ENCODE data around the gene ELL2.

DNA sequence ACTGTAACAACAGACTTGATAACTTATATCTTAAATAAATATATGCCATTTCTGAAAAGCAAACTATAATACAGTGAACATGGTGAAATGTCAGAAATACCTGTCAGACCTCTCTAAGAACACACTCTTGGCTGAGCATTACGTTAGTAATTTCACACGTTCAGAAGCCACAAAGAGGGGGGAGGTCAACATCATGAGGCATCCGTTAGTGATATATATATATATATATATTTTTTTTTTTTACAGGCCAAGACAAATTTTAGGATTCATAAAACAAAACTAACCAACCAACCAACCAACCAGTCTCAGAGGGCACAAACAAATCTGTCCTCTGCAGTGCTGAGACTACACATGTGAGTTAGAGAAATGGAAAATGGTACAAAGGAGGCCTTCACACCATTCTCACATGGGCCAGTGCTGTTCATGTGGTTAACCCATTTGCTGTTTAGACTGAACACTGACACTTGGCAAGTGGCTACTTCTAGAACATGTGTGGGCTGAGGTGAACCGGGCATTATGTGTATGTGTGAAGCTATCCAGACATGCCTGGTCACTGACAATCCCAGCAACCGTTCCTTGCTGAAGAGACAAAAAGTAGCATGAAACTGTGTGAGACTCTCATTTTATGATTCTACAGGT lies 54.5 kb downstream of the ELL2 start:
- no peak for TF ChIP-seq POLR2AphosphoS5 (IDR thresholded peaks at IDR 0.05)
- TF ChIP-seq, protein P1, sequence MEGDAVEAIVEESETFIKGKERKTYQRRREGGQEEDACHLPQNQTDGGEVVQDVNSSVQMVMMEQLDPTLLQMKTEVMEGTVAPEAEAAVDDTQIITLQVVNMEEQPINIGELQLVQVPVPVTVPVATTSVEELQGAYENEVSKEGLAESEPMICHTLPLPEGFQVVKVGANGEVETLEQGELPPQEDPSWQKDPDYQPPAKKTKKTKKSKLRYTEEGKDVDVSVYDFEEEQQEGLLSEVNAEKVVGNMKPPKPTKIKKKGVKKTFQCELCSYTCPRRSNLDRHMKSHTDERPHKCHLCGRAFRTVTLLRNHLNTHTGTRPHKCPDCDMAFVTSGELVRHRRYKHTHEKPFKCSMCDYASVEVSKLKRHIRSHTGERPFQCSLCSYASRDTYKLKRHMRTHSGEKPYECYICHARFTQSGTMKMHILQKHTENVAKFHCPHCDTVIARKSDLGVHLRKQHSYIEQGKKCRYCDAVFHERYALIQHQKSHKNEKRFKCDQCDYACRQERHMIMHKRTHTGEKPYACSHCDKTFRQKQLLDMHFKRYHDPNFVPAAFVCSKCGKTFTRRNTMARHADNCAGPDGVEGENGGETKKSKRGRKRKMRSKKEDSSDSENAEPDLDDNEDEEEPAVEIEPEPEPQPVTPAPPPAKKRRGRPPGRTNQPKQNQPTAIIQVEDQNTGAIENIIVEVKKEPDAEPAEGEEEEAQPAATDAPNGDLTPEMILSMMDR (IDR thresholded peaks at IDR 0.05): no peak
- TF ChIP-seq POLR2A (IDR thresholded peaks at IDR 0.05): no peak

Data from suprapubic skin (tissue), 4 donors.